GM21423 (cell line): Measurements from ENCODE around the gene PPP1R27.

Experiments
- ATAC-seq: cut with Tn5 transposase; IDR thresholded peaks from one replicate; pipeline ENCODE4 v1.9.1; 2021; ENCODE audit warnings: mild to moderate bottlenecking, moderate library complexity; ENCODE audit not compliant: unreplicated experiment

The PPP1R27 gene

DNA sequence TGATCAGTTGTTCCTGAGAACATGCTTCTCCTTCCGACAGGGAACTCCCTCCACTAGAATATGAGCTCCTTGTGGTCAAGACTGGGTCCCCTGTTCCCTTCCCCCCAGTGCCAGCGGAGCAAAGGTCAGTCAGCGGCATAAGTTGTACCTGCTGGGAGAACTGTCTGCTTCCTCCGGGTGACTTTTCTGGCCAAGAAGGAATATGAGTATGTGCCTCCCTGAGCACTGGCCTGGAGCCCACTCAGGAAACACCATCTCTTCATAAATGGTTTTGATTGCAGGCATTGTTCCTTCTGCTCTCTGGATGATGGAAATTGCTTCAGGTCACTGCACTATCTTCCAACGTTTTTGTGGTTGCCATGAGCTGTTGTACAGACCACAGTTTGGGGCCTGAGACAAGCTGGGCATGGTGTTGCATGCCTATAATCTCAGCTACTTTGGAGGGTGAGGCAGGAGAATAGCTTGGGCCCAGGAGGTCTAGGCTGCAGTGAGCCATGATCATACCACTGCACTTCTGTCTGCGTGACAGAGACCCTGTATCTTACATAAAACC lies 28.3 kb upstream of the PPP1R27 start:
- ATAC-seq, result no peak

DNA sequence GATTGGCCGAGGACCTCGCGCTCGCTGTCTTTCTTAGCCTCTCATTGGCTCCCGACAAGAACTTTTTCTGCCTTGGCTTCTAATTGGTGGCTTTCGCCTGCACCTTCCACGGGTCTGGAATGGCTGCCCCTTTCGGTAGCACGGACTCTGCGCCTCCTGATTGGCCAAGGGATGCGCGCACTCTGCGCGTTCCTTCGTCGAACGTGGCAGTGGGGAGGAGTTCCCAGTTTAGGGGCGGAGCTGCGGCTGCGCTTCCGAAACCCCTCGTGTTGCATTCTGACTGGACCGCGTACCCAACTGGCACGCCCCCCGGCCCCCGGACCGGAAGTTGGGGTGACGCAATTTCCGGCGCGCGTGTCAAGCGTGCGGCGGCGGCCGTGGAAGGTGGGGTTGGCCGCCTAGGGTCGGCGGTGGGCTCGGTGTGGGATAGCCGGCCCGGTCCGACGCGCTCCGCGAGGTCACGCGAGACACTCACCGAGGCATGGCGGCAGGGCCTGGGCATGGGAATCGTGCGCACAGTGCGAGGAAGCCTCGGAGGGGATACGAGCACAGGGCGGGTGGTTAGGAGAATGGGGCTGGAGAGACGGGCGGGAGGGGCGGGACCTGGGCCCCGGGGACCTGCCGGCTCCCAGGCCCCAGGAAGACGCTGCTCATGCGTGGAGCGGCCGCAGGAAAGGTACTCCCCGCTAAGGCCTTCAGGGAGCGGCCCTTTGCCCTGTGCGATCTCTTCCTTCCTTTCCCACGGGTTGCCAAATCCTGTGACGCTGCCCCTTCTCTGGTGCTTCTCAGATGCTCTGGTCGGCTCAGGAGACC lies 26.1 kb upstream of the PPP1R27 start:
- peak; percentile 78 for ATAC-seq

DNA sequence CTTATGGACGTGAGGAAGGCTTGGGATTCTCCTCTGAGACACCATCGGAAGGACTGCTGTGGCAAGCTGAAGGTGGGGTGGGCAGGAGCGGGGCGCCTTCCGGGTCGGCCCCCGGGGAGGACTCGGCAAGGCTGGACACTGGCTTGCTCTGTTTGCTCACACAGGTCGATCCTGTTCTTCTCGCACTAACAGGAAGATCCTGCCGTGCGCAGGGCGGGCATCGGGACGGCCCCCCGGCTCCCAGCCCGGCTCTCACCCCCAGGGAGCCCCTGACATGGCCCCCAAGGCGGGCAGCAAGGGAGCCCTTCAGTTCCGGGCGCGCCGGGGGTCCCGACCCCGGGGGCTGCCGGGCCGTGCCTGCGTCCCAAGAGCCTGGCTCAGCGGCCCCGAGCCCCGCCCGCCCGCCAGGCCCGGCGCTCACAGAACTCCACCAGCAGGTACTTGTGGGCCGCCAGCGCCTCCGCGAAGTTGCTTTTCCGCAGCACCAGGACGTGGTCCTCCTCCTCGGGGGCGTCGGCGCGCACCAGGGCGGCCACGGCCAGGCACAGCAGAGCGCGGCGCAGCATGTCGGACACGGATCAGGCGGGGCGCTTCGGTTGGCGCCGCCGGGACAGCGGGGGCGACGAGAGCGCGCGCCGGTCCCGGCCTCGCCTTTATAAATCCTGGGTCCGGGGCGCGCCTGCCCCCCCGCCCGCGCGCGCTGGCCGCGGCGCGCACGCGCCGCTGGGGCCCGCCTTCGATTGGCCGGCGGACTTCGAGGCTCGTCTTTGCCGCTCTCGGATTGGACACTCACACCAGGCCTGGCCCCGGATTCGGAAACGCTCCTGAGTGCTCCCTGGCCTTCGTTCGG lies 25.3 kb upstream of the PPP1R27 start, which contains the start of gene P4HB:
TSS of gene P4HB (minus strand) at position 630 of the 850 bp plus-strand sequence. CDS start at position 566, 64 bp downstream.
- ATAC-seq, result no peak

DNA sequence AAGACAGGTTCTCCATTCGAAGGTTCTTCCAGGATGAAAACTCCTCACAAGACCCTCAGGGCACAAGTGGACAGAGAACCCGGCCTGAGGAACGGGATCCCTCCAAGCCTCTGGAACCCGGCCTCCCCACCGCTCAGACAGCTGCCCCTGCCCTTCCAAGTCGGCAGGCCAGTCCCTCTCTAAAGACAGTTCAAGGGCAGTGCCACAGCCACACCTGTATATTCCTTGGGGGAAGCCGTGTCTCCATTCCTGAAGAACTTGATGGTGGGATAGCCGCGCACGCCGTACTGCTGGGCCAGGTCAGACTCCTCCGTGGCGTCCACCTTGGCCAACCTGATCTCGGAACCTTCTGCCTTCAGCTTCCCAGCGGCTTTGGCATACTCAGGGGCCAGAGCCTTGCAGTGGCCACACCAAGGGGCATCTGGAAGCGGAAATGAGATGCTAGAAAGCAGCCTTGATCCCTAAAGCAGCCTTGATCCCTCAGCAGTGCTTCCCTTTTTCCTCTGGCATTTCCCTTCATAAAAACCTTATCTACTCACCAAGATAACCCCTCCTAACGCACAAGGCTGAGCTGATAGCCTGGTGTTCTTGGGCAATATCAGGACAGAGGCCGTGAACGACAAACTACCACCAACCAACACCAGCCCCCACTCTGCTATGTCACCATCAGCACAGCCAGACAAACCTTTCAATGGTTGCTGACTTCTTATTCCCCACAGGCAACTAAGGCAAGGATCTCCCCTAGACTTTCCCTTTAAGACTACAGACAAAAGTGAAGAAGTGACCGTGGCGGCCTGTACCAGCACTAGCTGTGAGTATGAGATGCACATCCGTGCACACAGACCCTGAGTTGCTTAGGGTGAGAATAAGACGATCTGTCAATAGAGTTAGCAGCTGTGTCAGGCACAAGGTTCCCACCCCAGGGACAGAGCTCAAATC lies 24.4 kb upstream of the PPP1R27 start:
- ATAC-seq, result no peak

DNA sequence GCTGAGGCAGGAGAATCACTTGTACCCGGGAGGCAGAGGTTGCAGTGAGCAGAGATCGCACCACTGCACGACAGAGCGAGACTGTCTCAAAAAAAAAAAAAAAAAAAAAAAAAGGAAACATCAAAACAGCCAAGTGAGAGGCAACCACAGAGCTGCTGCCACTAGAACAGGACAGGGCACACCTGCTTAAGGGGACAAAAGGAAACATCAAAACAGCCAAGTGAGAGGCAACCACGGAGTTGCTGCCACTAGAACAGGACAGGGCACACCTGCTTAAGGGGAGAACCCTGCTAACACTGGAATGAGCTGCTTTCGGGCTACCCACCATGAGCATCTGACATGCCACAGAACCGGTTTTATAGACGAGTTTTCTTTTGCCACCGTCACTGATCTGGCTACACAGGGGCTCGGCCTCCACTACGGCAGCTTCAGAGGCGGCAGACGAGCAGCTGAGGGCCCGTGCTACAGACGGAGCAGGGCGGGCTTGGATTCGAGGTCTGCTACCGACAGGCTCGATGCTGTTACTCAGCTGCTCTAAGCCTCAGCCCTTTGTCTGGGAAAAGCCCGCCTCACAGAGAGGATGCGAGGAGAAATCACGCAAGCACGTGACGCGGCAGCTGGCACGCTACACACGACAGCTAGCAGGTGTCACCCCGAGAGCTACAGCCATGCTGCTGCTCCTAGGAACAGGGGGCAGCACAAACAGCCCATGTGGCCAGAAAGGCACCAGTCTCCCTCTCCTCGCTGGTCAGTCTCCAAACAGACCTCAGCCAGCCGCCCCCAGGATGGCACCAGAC lies 23.5 kb upstream of the PPP1R27 start:
- ATAC-seq, result no peak

DNA sequence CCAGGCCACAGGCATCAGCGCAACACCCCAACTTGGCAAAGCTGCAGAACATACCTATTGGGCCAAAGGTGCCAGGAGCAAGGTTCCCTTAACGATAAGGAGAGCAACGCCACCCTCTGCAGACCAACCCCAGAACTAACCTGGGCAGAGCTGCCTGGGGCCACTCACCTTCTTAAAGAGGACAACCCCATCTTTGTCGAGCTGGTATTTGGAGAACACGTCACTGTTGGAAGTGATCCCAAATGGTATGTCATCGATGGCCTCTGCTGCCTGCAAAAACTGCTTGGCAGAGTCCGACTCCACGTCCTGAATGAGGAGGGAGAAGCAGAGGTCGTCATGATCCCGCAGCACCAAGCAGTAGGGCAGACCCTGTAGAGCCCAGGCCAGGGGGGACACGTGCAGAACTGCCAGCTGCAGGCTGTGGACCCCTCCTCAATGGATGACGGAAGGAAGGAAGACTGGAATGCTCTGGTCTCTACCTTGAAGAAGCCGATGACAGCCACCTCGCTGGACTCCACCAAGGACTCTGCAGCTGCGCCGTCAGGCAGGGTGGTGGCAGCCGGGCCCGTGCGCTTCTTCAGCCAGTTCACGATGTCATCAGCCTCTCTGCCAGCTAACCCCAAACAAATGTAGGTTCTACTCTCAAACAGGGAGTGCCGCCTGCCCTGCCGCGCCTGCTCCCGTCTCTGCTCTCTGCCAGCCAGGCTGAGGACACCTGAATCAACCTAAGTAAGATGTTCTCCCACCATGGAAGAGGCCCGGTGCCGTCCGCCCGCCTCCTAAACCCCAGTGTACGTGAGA lies 20.3 kb upstream of the PPP1R27 start:
- no peak for ATAC-seq

DNA sequence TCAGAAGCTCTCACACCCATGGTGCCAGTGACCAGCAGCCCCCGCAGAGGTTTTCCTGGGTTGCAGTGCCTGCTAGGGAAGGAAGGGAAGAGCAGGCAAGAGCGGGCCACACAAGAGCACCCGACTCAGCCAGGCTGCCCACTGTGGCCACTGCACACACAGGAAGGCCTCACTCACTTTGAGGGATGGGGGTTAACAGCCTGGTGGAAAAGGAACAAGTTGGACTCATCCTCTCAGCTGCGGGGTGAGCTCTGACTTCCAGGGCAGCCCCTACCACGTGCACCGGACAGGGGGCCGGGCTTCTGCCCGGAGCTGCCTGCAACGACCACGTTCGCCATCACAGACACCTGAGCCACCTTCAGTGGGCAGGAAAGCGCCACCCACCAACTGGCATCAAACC lies 17.4 kb upstream of the PPP1R27 start:
- no peak for ATAC-seq

DNA sequence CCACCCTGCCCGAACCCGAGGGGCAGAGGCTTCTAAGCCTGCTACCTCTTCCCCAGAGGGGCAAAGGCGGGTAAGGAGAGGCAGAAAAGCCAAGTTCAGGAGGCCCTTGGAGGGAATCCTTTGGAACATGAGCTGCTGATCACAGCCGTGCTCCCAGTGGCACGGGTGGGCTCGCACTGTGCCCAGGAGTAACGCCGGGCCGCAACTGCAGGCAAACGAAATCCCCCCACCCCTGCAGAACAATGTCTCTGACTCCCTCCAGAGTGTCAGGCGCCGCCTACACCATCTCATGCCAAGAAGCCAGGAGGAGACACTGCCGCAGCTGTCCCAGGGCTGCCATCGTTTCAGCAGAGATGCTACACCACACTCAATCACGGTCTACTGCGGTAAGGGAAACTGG lies 16.6 kb upstream of the PPP1R27 start:
- ATAC-seq, result no peak

DNA sequence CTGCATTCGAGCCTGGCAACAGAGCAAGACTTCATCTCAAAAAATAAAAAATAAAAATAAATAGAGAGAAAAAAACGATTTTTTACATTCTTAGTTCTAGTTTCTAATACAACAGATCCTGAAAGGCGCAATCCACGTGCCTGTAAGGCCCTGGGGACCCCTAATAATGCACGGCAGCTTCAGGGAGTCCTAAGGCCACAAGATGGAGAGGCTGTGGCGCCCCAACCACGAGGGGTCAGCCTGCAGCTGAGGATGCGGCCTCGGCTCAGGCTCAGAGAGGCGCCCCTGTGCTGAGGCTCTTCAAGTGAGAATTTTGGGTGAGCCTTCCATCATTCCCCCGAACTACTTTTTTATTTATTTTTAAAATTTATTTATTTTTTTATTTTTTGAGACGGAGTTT lies 14.6 kb upstream of the PPP1R27 start:
- ATAC-seq, result no peak

DNA sequence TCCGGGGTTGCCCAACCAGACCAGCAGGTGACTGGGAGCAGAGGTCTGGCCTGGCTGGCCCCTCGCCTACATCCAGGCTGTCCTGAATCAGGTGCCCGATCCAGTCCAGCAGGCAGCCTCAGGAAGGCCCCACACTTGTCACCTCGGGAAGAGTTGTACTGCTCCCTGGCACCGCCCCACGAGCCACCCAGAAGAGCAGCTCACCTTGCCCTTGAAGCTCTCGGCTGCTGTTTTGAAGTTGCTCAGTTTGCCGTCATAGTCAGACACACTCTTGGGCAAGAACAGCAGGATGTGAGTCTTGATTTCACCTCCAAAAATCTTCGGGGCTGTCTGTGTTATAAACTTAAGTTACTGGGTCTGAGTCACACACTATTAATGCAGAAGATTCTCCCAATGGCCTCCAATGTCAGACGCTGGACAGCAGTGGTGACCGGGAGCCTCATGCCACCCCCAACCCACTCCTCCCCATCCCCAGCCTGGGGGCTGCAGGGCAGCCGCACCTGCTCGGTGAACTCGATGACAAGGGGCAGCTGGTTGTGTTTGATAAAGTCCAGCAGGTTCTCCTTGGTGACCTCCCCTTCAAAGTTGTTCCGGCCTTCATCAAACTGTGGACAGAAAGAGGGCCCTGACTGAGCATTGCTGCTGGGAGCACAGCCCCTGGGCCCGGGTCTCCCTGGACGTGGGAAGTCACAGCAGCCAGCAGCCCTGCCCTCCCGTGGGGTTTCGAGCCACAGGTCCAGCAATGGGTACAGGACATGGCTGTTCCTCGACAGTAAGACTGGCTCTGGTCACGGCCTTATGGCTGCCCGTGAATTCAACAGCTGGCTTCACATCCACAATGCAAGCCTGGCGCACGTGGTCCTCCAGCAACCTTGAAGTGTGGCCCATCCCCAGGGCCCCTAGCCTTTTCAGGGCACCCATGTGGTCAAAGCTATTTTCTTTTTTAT lies 12.2 kb upstream of the PPP1R27 start:
- ATAC-seq, result no peak

DNA sequence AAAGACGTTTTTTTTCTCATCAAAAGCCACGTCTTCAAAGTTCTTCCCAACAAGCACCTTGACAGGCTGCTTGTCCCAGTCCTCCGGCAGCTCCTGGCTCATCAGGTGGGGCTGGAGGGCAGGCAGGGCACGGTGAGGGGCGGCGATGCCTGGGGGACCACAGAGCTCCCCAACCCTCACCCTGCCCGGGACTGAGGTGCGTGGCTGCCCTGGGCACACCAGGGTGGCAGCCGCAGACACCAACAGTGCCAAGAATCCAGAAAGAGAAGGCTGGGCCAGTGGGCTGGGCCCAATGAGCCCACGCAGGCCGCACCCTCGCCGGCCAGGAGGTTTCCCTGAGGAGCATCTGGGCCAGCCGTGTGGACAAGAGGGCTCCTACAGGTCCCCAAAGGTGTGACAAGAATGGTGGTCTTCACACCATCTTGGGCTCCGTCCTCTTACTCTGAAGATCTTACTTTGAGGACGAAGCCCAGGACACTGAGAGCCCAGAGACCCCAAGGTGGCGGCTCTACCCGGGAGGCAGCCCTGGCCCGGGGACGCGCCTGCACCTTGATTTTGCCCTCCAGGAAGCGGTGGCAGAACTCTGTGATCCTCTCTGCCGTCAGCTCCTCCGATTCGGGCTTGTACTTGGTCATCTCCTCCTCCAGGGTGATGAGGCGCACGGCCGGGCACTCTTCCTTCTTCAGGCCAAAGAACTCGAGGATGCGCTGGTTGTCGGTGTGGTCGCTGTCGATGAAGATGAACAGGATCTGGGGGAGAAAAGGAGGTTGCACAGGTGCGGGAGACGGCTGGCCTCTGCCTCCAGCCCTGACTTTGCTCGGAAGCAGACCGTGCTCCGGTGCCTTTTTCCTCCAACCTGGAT lies 11.3 kb upstream of the PPP1R27 start:
- ATAC-seq, result no peak

DNA sequence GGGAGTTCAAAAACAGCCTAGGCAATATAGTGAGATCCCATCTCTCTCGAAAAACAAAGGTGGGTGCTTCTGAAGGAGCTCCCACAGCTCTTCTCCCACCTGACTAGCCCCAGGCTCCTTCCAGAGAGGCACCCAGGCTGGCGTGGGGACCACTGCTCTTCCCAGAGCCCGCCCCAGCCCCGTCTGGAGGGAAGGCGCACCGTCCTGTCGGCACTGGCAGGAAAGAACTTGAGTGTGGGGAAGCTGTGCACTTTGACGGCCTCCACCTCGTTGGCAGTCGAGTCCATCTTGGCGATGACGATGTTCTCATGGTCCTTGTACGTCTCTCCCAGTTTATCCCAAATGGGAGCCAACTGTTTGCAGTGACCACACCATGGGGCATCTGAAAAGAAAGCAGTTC lies 10.5 kb upstream of the PPP1R27 start:
- ATAC-seq, result no peak

DNA sequence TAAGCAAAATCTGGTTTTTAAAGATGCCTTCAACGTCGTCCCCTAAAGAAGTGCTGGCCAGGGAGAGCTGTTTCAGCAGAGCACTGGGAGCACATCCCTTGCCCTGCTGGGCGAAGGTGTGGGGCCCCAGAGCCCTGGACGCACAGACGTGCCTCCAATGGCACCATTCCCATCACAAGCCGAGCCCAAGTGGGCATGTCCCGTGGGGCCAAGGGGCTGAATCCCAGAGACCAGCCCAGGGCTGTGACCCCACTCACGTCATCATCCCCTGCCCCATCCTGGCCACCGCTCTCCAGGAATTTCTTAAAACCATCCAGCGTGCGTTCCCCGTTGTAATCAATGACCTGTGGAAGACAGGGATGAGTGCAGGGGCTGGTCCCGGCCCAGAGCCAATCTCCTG lies 10.0 kb upstream of the PPP1R27 start:
- ATAC-seq, result no peak

DNA sequence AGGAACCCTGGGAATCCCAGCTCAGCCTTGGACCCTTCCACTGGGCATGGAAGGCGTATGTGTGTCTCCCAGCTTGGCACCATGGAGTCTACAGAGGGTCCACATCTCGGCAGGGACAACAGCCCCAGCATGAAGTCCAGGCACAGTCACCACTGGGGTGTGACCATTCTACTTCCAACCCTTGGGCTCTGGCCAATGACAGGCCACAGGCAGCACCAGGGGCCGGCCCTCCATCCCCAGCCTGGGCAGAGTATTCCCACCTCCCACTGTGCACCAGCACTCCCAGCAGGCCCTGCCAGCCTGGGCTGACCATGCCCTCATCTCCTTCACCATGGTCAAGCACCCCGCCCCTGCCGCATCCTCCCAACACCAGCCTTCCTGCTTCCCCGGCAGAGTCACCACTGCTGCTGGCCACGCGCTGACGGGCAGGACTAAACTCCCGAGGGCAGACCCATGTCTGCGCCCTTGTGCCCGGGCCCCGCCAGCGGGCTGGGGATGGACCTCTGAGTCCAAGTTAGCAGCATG lies 9.5 kb upstream of the PPP1R27 start:
- no peak for ATAC-seq

DNA sequence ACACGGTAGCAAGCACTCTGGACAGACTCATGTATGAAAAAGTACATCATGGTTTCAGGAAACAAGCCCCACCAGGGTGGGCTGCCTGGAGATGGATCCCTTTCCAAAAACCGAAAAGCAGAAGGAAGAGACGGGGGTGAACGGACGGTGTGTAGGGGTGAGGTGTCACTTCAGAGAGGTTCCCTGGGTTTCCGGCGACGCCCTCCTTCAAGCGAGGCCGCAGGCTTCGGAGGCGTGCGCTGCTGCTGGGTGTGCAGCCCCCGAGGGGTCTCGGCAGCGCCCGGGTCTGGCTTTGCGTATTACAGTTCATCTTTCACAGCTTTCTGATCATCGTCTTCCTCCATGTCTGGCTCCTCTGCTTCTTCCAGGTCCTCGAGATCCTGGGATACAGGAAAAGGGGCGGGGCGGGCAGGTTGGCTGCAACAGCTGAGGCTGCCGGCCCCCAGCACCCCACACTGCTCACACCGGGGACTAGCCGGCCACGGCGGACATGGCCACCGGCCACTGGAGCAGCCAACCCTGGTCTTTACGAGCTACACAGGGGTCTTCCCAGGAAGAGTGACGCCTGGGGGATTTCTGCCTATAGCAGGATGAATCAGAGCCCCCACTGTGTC lies 9.0 kb upstream of the PPP1R27 start:
- no peak for ATAC-seq
